Retina (tissue), 1 donor: Measurements from ENCODE around the gene SPATA6L.
A peak's percentile ranks its signal among the peaks of the same experiment; 100 is the strongest.
"Not testable (repeated sequence)": the region's sequence is repeated elsewhere in the genome, so short reads cannot be mapped to it uniquely, and the experiment has no call there.

Experiments
- DNase-seq: peaks from one replicate; pipeline ENCODE4 v3.0.0-alpha.2; 2016

Gene SPATA6L

DNA sequence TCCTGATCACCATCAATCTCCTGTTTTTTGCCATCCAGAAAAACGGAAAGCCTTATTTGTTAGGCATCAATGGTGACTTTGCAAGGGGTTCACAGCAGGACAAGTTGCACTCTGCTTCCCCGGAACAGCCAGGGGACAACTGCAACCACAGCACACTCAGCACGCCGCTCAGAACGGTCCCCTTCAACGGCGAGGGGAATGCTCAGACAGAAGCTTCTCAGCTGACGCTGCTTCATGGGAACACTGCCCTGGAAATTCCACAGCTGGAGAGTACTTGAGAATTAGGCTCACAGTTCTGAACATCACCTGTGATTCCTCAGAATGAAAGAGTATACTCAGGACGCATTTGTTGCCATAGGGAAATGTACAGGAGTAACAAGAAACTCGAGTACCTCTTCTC, 44.3 kb downstream of the SPATA6L start:
- no peak for DNase-seq

DNA sequence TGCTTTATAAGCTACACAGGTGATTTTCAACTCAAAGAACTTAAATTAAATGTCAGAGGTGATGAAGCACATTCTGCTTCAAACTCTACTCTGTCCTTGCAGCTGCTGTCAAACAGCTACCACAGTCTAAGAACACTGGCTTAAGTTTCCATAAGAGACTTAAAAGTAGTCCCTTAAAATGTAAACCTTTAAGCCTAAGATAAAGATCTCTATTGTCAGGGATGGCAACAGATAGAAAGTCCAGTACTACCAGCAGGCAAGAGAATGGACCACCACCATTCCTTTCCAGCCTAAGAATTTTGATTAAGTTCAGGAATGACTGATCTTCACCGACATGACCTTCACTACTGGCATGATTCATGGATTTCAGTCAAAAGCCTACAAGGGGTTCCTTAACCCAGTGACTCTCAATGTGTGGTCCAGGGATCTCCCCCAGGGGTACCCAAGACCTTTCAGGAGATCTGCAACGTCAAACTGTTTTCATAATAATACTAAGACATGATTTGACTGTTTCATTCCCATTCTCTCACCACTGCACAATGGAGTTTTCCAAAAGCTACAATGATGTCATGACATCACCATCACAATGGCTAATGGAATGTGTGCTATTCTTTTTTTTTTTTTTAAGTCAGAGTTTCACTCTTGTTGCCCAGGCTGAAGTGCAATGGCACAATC, 45.3 kb downstream of the SPATA6L start:
- no peak for DNase-seq

GRCh38 chr9:4620057-4620765, 46.1 kb downstream of the SPATA6L start:
- no peak for DNase-seq

- no peak for DNase-seq
Observed at GRCh38 chr9:4618700-4619099, 47.6 kb downstream of the SPATA6L start.

DNA sequence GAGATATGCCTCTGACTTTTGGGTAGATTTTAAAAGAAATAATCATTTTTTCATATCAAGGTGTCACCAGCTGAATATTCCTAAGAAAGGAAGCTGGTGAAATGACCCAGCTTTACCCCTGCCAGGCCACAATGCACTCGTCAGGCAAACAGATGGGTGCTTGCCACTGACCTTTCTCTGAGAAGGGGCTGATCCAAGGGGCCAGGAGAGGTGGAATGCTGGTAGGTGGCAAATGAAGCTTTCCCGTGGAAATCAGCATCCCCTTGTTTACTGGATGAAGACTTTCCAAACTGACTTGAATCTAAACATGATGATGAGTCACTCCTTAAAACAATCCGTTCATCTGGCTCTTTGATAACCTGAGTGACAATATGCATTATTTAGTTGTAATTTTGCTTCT, 48.5 kb downstream of the SPATA6L start:
- DNase-seq = no peak

GRCh38 chr9:4615778-4616177, 50.5 kb downstream of the SPATA6L start:
- no peak for DNase-seq

DNA sequence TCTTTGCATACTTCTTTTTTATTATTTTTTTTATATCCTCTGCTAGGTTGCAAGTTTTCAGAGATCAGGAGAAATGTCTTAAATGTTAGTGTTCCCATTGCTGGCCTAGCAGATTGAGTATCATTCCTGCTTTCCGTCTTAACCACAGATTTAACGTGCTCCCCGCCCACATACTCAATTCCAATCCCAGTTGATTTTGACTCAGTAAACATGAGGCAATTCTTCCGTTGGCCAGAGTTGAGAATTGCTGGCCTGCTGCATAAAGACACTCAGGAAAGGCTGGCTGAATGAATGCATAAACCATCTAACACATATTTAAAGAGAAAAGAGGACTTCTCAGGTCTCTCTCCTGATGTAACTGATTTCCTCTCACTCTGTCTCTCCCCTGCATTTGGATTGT, 51.0 kb downstream of the SPATA6L start:
- DNase-seq = no peak

- DNase-seq = no peak
Observed at GRCh38 chr9:4614627-4615026, 51.7 kb downstream of the SPATA6L start.

- DNase-seq = not testable (repeated sequence)
Observed at GRCh38 chr9:4606033-4606432, 60.2 kb downstream of the SPATA6L start.

- peak; percentile 47 for DNase-seq
Observed at GRCh38 chr9:4604678-4605095, 61.6 kb downstream of the SPATA6L start.

GRCh38 chr9:4603830-4604229, 62.5 kb downstream of the SPATA6L start:
- DNase-seq = no peak

DNA sequence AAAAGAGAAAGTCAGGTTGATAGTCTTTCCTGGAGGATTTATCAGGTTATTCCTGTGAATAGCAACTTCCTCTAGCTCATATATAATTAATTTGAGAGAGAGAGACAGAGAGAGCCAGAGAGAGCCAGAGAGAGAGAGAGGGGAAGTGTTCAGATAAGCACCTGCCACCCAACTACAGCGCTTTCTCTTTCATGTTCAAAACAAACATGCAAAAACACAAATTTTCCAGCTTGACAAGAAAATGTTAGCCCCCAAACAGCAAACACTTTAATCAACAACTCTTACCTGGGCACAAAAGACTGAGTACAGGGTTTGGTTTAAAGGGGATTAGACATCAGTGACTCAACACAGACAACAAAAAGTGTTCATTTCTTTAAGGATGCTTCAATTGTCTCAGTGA, 65.9 kb downstream of the SPATA6L start:
- no peak for DNase-seq

- DNase-seq = no peak
Observed at GRCh38 chr9:4596165-4596922, 69.9 kb downstream of the SPATA6L start.

GRCh38 chr9:4594994-4595393, 71.3 kb downstream of the SPATA6L start:
- no peak for DNase-seq

DNA sequence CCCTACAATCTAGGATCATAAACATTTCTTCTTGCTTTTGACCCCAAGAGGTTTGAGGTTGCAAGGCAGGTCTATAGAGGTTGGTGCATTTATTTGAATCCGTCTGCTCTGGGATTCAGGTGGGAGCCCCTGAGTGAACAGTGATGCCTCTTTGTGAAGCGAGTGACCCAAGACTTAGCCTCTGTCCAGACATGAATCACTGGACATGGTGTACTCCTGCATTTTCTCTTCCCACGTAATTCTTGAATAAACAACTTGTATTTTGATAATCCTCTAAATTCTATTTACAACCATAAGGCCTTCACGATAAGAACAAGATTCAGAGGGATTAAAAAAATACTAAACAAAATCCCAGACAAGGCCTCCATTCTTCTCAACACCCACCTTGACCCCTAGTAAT, 71.7 kb downstream of the SPATA6L start:
- no peak for DNase-seq

DNA sequence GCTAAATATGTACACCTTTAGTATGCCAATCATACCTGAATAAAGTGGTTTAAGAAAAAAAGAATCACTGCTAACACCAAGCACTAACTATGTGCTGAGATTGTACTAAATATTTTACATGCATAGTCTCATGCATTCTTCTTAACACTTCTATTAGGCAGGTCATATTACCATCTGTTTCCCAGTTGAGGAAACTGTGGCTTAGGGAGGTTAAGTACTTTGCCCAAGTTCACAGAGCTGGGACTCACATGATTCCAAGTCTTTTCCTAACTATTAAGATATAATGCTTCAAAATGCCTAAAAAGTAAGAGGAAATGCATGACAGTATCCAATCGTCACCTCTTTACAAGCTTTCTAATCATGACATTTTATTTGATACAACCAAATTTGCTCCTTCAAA, 73.4 kb downstream of the SPATA6L start:
- DNase-seq = no peak

GRCh38 chr9:4592295-4592694, 74.0 kb downstream of the SPATA6L start:
- no peak for DNase-seq

DNA sequence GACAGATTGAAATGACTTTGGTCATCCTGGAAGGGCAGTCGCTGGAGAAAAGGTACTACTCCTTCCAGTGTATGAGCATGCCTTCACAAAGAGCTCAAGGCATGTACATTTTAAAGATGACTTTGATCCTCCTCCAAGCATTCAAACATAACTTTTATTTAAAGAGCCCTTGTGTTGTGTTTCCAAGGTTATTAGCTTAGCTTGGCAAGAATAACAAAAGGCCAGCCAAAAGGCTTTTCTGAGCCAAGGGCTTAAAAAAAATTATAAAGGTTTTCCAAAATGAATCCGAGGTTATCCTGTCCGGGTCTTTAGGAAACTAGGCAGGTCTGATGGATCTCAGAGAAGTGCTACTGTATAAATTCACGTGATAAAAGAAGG, 75.2 kb downstream of the SPATA6L start:
- DNase-seq = no peak

- DNase-seq = peak; percentile 17
Observed at GRCh38 chr9:4590430-4591122, 75.7 kb downstream of the SPATA6L start.

- no peak for DNase-seq
Observed at GRCh38 chr9:4588721-4589120, 77.6 kb downstream of the SPATA6L start.

GRCh38 chr9:4585135-4585534, 81.1 kb downstream of the SPATA6L start:
- DNase-seq = no peak

- no peak for DNase-seq
Observed at GRCh38 chr9:4584636-4585035, 81.6 kb downstream of the SPATA6L start.

DNA sequence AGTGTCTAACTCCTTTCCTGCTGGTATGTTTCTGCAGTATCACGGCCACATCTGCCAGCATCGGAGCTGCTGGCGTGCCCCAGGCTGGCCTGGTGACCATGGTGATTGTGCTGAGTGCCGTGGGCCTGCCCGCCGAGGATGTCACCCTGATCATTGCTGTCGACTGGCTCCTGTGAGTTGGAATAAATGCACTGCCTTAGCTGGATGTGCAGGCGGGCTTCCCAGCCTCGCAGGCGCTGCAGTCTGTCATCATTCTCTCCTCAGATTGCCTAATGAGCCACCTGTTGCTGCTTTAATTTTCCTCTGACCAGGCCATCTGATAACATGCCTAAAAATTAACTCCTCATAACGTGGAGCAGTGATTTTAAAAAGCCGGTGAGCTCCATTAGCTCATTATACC, 83.3 kb downstream of the SPATA6L start:
- peak; percentile 46 for DNase-seq
